Psoas muscle (tissue), 8 donors: ENCODE measurements around the gene G0S2. TPM values are rescaled to one million over a fixed set of nuclear protein-coding genes. Genes with fewer than 3 reads are reported as not detected.

Source experiments
- ATAC-seq, 4 donors: fragments of 200-7000 bp; cut with Tn5 transposase; one replicate each; pipeline ENCODE4 v1.9.1; 2020; ENCODE audit warnings: moderate library complexity in 3 of 4, mild to moderate bottlenecking in 2 of 4
- DNase-seq, 2 donors: peaks; one replicate each; pipeline ENCODE4 v3.0.0-alpha.2; 2020
- H3K27ac ChIP-seq: fragments of 200-600 bp; one replicate; pipeline ENCODE4 v1.8.0; 2022
- H3K27me3 ChIP-seq, 3 donors: fragments of 200-600 bp in 1 of 3; one replicate each; pipeline versions ENCODE4 v1.6.1 to v1.8.0; 2013 to 2022; ENCODE audit warnings: low read length in 2 of 3, mild to moderate bottlenecking in 2 of 3, moderate library complexity in 1 of 3; ENCODE audit not compliant: insufficient read depth in 3 of 3
- H3K36me3 ChIP-seq, 2 donors: fragments of 200-600 bp in 1 of 2; one replicate each; pipeline versions ENCODE4 v1.6.1 to v1.8.0; 2013 to 2022; ENCODE audit warnings: low read depth in 1 of 2, mild to moderate bottlenecking in 1 of 2, moderate library complexity in 1 of 2; ENCODE audit not compliant: insufficient read depth in 1 of 2
- H3K4me1 ChIP-seq: fragments of 200-600 bp; one replicate; pipeline ENCODE4 v1.8.0; 2022
- H3K4me3 ChIP-seq: fragments of 200-600 bp; one replicate; pipeline ENCODE4 v1.8.0; 2022; ENCODE audit warnings: mild to moderate bottlenecking
- H3K9me3 ChIP-seq: fragments of 200-600 bp; one replicate; pipeline ENCODE4 v1.8.0; 2022
- CTCF ChIP-seq: fragments of 200-600 bp; IDR thresholded peaks from one replicate; pipeline ENCODE4 v1.8.0; 2022; ENCODE audit warnings: antibody characterized with exemption
- WGBS, 3 donors: extraction: QIAGEN DNeasy Blood & Tissue Kit; methylation state at CpG; one replicate each; pipeline versions ENCODE4 v1.1.6 to v1.1.7; 2013; 5-methylcytosine and 5-hydroxymethylcytosine counted together
- intact Hi-C, 2 donors: fragments of 100-400 bp; cut with DNase I; formaldehyde crosslinking; loops; one replicate each; pipeline versions ENCODE4 v1.11.0 to v1.14.2; 2022
- polyA plus RNA-seq, 3 donors: library from polyadenylated mRNA; stranded (reverse); fragments of 200-250 nt; gene quantifications; one replicate each; pipeline ENCODE4 v1.2.3, GENCODE V29; 2013
- total RNA-seq, 4 donors: library from RNA; stranded (reverse); fragmentation: NEBNext Ultra II Directional in 2 of 4; extraction: Animal tissue kit (Norgen Biotek cat#: 25700) in 2 of 4; gene quantifications; one replicate each; pipeline versions ENCODE4 v1.2.1 to v1.2.4, GENCODE V29; 2021 to 2023
- donor health status: healthy with polysubstance abuse.
- donor health status: DM: no; HTN: no; CAD: no; lungs with moderate emphysema.
- donor health status: Bipolar disorder and iron deficiency.
- donor health status: healthy.
- donor health status: DM: yes; HTN: yes; CAD: no.
- donor health status: DM: no; HTN: no; CAD: no.
- donor health status: DM: no; HTN: no; CAD: no.
- donor health status: DM: yes; HTN: yes; CAD: no.

Gene G0S2
- total and polyA plus RNA-seq, 7 donors, result 49.9 to 561 (median 89.0) TPM

- no peak for ATAC-seq
- H3K4me1 ChIP-seq, result no peaks in the 10 kb centered on the region
- H3K27me3 ChIP-seq, result no peaks in the 10 kb centered on the region
- H3K4me3 ChIP-seq, result no peak overlapping the region
- WGBS, 3 donors, result 74 to 83% (median 79%) methylated on average over 2 of the region's 2 CpGs
- no peaks in the 10 kb centered on the region for H3K36me3 ChIP-seq
- no peak for TF ChIP-seq CTCF
- intact Hi-C loops, result no loop called here
- DNase-seq, result no peak
- no peaks in the 10 kb centered on the region for H3K9me3 ChIP-seq
- H3K27ac ChIP-seq, result no peak overlapping the region
Observed at GRCh38 chr1:209714338-209714737, 39.1 kb downstream of the G0S2 start.

GRCh38 chr1:209715314-209715713 lies 40.1 kb downstream of the G0S2 start:
- Histone ChIP-seq H3K36me3 (no peaks in the 10 kb centered on the region), H3K4me1 (no peaks in the 10 kb centered on the region), H3K4me3 (no peak overlapping the region), H3K9me3 (no peaks in the 10 kb centered on the region), H3K27ac (no peak overlapping the region), H3K27me3 (no peaks in the 10 kb centered on the region)
- TF ChIP-seq CTCF, result no peak
- ATAC-seq (no peak), DNase-seq (no peak)
- intact Hi-C loops, result no loop called here

- Histone ChIP-seq H3K36me3 (no peaks in the 10 kb centered on the region), H3K27ac (no peak overlapping the region), H3K27me3 (no peaks in the 10 kb centered on the region), H3K4me1 (no peaks in the 10 kb centered on the region), H3K9me3 (no peaks in the 10 kb centered on the region), H3K4me3 (no peak overlapping the region)
- DNase-seq (no peak), ATAC-seq (no peak)
- 83 to 89% (median 84%) methylated on average over 2 of the region's 2 CpGs for WGBS, 3 donors
- intact Hi-C loops, result no loop called here
- TF ChIP-seq CTCF, result no peak
Observed at GRCh38 chr1:209717818-209718217, 42.6 kb downstream of the G0S2 start.

- no peak overlapping the region for H3K27ac ChIP-seq
Observed at GRCh38 chr1:209720326-209720725, 45.1 kb downstream of the G0S2 start.

More at GRCh38 chr1:209720326-209720725, 45.1 kb downstream of the G0S2 start:
- Histone ChIP-seq H3K4me1 (no peaks in the 10 kb centered on the region), H3K36me3 (no peaks in the 10 kb centered on the region), H3K9me3 (no peaks in the 10 kb centered on the region), H3K27me3 (no peaks in the 10 kb centered on the region), H3K4me3 (no peak overlapping the region)
- ATAC-seq (no peak), DNase-seq (no peak)
- intact Hi-C loops, result no loop called here
- no peak for TF ChIP-seq CTCF
- WGBS, 3 donors, result 87 to 94% (median 90%) methylated on average over 4 of the region's 4 CpGs
